ENCODE data around the gene ZMIZ1.

Gene ZMIZ1

GRCh38 chr10:79179164-79179956 is 110.6 kb downstream of the ZMIZ1 start:
- no peak for DNase-seq

- no peak for DNase-seq
Measured at GRCh38 chr10:79179957-79180309, 111.2 kb downstream of the ZMIZ1 start.

- DNase-seq, result no peak
Measured at GRCh38 chr10:79180414-79181221, 111.9 kb downstream of the ZMIZ1 start.

- no peak for DNase-seq
Measured at GRCh38 chr10:79181227-79181626, 112.5 kb downstream of the ZMIZ1 start.

GRCh38 chr10:79181698-79182521 is 113.1 kb downstream of the ZMIZ1 start:
- no peak for DNase-seq

- DNase-seq, result no peak
Measured at GRCh38 chr10:79182781-79183467, 114.2 kb downstream of the ZMIZ1 start.

- DNase-seq, result no peak
Measured at GRCh38 chr10:79183468-79183865, 114.7 kb downstream of the ZMIZ1 start.

GRCh38 chr10:79184145-79184625 is 115.4 kb downstream of the ZMIZ1 start:
- DNase-seq, result no peak

GRCh38 chr10:79184657-79185056 is 115.9 kb downstream of the ZMIZ1 start:
- no peak for DNase-seq

- DNase-seq, result no peak
Measured at GRCh38 chr10:79185067-79185774, 116.5 kb downstream of the ZMIZ1 start.

GRCh38 chr10:79185796-79186374 is 117.1 kb downstream of the ZMIZ1 start:
- no peak for DNase-seq

- no peak for DNase-seq
Measured at GRCh38 chr10:79186486-79187120, 117.8 kb downstream of the ZMIZ1 start.

- no peak for DNase-seq
Measured at GRCh38 chr10:79187121-79187940, 118.6 kb downstream of the ZMIZ1 start.

- DNase-seq, result no peak
Measured at GRCh38 chr10:79188154-79188965, 119.6 kb downstream of the ZMIZ1 start.

- no peak for DNase-seq
Measured at GRCh38 chr10:79189181-79189580, 120.4 kb downstream of the ZMIZ1 start.

GRCh38 chr10:79189853-79190435 is 121.2 kb downstream of the ZMIZ1 start:
- DNase-seq, result no peak

- no peak for DNase-seq
Measured at GRCh38 chr10:79190740-79191261, 122.0 kb downstream of the ZMIZ1 start.

GRCh38 chr10:79191951-79192676 is 123.3 kb downstream of the ZMIZ1 start:
- no peak for DNase-seq
